GM18873 (cell line): ENCODE data around the gene EPG5.
A peak's percentile ranks its signal among the peaks of the same experiment; 100 is the strongest.
"Not testable (repeated sequence)": the region's sequence is repeated elsewhere in the genome, so short reads cannot be mapped to it uniquely, and the experiment has no call there.

Source experiments
- ATAC-seq: cut with Tn5 transposase; IDR thresholded peaks from one replicate; pipeline ENCODE4 v1.9.1; 2021; ENCODE audit warnings: mild to moderate bottlenecking, moderate library complexity, moderate number of reproducible peaks; ENCODE audit not compliant: unreplicated experiment, low FRiP score

Gene EPG5, protein sequence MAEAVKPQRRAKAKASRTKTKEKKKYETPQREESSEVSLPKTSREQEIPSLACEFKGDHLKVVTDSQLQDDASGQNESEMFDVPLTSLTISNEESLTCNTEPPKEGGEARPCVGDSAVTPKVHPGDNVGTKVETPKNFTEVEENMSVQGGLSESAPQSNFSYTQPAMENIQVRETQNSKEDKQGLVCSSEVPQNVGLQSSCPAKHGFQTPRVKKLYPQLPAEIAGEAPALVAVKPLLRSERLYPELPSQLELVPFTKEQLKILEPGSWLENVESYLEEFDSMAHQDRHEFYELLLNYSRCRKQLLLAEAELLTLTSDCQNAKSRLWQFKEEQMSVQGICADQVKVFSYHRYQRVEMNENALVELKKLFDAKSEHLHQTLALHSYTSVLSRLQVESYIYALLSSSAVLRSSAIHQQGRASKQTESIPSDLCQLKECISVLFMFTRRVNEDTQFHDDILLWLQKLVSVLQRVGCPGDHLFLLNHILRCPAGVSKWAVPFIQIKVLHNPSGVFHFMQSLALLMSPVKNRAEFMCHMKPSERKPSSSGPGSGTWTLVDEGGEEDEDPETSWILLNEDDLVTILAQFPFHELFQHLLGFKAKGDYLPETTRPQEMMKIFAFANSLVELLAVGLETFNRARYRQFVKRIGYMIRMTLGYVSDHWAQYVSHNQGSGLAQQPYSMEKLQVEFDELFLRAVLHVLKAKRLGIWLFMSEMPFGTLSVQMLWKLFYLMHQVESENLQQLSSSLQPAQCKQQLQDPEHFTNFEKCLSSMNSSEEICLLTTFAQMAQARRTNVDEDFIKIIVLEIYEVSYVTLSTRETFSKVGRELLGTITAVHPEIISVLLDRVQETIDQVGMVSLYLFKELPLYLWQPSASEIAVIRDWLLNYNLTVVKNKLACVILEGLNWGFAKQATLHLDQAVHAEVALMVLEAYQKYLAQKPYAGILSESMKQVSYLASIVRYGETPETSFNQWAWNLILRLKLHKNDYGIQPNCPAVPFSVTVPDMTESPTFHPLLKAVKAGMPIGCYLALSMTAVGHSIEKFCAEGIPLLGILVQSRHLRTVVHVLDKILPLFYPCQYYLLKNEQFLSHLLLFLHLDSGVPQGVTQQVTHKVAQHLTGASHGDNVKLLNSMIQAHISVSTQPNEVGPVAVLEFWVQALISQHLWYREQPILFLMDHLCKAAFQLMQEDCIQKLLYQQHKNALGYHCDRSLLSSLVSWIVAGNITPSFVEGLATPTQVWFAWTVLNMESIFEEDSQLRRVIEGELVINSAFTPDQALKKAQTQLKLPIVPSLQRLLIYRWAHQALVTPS (N-terminal part only)

DNA sequence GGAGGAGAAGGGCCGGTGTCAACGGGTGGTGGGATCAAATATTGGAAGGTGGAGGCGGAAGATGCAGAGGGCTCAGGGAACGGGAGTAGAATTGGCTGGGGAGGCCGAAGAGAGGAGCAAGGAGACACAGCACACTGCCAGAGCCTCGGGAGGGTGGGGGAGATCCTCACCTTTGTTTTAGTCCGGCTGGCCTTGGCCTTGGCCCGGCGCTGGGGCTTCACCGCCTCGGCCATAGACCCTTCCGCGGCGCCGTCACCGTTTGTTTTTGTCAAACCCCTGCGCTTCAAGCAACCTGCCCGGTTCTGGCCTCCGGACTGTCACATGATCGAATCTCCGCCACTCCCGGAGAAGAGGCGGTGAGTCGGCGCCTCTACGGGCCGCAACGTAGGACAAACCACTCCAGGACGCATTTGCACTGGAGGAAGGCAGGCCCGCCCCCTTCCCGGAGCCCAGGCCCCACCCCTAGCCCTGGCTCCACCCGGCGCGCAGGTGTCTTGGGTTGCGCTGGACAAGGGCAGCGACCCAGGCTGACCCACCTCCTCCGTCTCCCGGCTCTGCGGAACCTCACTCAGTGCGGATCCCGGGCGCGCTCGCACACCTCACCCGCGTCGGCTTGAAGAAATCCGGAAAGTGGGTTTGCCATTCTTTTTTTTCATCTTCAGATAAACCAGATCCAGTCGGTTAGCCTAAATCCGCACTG is at the start of gene EPG5:
TSS of gene EPG5 (minus strand) at position 323 of the 700 bp plus-strand sequence. CDS start at position 233, 90 bp downstream.
- peak; percentile 94 for ATAC-seq

DNA sequence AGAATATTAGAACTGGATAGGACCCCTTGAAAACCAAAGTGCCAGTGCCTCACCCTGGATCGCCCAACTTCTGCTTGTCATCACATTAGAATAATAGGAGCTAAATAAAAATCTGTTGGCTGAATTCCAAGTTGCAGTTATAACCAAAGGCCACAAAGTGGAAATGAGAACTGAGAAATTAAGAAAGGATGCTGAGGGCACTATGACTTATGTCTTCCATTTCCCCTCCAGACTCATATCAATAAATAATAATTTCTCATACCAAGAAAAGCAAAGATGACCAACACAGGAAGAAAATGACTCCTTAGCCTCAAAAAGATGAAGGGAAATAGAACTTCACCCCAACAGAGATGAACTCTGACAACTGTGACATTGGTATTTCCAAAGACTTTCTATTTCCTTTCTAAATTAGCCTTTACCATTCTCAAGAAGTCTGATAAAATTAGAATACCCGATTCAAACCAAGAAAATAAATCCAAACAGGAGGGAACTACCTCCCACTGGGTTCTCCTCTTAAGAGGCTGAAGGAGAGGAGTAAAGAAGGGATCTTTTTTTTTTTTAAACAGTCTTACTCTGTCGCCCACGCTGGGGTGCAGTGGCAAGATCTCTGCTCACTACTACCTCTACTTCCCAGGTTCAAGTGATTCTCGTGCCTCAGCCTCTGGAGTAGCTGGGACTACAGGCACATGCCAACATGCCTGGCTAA is 46.5 kb upstream of the EPG5 start:
- no peak for ATAC-seq

DNA sequence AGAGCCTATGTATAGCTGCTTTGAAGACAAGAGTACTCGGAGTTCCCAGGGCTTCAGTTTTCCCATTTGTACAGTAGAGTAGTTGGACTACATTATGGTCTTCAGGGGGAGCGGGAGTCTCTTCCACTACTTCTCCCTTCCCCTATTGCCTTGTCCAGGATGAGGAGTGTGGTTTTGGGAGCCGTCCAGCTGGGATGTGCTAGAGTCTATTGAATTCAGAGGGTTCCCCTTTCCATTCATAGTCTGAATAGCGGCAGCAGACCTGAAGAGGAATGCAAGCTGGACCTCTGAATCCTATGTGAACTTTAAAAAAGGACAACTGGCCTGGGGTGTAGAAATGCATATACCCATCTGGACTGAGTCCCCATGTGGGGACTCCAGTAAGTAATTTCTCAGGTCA is 43.5 kb upstream of the EPG5 start:
- ATAC-seq, result no peak

DNA sequence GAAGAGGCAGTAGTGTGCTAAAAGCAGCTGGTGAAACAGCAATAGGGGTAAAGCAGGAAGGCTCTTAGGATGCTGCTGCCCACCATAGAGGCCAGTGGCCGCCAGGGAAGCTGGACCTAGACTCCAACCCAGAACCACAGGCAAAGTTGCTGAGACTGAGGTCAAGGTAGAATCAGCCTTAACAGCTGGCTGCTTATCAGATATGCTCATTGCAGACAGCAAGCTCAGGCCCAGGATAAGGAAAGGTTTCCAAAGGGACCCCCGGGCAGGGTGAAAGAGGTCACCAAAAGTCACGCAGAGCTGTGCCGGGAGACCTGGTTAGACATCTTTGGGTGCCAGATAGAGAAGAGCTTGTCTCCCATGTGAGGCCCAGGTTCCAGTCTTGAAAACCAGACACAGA is 42.9 kb upstream of the EPG5 start:
- no peak for ATAC-seq

DNA sequence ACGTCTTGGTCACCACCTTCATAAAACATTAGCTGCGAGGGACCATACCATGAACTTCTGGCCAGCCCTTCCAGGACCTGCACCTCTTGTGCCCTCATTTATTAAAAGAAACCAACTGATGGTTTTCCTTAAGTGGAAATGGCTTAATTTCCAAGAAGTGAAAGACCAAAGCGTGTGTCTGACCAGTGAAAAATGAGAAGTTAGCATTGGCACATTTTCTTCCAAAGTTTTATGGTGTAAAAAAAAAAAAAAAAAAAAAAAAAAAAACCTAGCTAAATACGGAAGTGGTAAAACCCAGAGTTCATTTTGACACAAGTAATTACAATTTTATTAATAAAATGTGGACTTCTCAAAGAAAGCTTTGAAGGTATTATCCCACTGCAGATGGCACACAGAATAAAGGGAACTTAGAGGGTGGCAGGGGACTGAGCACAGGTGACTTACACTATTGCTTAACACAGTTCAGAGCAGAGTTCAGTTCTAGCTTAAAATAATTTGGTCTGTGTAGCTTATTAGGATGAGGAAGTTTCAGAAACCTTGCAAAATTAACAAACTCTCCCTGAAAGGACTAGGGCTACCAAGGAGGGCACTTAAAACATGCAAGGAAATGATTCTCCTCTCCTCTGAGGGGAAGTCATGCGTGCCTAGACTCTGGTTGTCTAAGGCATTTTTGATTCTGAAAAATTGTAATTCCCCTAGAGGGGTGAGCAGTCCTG is 42.2 kb upstream of the EPG5 start:
- ATAC-seq, result no peak

DNA sequence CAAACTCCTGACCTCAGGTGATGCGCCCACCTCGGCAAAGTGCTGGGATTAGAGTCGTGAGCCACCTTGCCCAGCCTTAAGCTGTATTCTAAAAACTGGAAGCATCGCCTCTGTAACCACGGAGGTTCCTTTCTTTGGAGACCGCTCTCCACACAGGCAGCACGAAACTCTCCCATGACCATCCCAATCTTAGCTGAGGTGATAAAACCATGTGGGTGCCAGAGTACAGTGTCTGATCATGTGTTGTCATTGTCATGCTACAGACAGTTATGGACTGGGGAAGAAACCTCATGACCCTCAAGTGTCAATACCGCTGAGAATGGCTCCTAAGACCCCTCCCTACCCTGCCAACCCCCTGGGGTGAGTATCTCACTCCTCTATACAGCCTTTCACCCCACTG is 41.4 kb upstream of the EPG5 start:
- ATAC-seq, result no peak

DNA sequence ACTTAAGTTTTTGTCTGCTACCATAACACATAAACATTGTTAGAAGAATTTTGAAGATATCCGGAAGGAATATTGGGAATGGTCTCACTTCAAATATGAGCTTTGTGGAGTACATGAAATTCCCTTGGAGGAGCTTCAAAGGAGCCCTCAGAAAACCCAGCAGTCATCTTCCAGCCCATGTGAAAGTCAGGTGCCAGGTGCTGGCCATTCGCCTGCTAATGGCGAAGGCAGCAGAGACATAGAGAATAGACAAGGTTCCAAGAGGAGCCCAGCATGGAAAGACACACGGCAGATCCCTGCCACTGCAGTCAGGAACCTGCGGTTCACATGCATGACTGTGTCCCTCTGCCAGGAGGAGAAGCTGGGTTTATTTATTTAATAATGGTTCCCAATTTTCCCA is 40.0 kb upstream of the EPG5 start:
- no peak for ATAC-seq

DNA sequence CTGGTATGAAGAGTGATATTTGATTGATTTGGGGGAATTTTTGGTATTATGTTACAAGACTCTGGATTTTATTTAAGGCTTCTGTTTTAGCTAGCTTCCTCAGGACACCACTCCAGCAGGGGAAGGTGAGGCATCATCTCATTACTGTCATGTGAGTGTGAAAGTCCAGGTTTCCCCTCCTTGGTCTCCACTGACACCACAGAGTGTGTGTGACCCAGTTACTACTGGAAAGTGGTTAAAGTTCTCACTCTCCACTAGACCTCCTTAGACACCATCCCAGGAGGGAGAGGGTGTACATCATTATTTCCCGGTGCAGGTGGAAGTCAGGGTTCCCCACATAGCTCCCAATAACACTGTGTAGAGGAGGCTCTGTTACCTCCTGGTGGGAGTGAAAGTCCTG is 35.8 kb upstream of the EPG5 start:
- no peak for ATAC-seq

DNA sequence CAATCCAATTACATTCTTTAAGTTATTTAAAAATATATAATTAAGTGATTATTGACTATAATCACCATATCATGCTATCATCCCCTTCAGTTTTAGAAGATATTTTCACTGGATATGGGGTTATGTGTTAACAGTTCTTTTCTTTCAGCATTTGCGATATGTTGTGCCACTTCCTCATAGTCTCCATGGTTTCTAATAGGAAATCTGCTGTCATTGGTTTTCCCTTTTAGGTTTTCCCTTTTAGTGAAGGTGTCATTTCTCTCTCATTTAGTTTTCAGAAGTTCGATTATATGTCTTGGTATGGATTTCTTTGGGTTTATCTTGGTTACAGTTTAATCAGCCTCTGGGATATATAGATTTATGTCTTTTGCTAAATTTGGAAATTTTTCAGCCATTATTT is 34.8 kb upstream of the EPG5 start:
- no peak for ATAC-seq

DNA sequence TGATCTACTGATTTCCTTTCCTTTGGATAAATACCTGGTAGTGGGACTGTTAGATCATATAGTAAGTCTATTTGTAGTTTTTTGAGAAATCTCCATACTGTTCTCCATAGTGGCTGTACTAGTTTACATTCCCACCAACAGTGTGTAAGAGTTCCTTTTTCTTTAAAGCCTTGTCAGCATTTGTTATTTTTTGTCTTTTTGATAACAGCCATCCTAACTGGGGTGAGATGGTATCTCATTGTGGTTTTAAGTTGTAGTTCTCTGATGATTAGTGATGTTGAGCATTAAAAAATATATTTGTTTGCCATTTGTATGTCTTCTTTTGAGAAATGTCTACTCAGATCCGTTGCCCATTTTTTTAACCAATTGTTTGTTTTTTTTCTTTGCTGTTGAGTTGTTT is 33.9 kb upstream of the EPG5 start:
- no peak for ATAC-seq

DNA sequence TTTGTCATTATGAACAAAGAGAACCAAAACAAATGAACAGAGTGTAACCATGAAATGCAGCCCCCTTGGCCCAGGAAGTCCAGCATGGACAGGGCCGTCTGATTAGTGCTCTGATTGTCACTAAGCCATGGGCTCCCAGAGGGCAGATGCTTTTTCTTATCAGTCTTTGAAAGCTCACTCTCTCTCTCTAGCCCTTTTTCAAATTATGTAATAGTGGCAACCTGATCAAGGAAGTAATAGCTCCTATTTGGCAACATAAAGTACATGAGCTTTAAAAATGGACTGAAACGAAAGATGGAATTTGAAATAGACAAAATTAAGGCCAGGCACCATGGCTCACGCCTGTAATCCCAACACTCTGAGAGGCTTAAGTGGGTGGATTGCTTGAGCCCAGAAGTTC is 32.4 kb upstream of the EPG5 start:
- no peak for ATAC-seq

DNA sequence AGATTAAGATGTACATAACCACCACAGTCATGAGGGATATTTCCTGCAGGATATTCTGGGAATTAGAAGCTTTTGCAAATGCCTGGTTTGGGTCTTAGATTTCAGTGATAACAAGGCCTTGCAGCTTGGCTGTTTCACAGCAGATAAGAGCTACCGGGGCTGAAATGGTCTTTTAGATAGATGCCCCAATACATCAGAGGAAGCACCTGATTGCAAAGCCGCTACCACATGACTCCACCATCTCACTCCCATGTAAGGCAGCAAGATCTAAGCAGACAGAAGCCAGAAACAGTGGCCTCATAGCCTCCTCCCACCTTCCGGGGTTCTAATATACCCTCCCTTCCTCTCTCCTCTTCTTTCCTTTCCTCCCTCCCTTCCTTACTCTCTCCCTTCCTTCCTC is 31.1 kb upstream of the EPG5 start:
- no peak for ATAC-seq

DNA sequence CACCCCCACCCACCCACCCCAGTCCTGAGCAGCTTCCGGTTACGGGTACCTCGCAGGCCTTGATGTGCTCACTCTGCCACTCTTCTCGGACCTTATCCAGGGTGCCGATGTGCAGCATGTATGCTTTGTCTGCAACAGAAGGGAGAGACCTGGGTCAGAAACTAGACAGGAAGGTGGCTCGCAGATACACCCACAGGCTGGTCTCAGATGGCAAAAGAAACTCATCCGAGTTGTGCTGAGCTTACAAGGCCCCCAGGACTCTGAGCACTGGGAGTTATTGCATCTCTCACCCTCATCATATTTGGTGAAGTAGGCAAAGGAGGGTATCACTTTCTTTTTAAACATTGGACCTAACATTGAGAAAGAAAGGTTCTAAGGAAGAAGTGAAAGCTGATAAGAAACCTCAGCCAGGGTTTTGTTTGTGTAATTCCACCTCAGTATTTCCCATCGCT is 30.6 kb upstream of the EPG5 start:
- no peak for ATAC-seq

DNA sequence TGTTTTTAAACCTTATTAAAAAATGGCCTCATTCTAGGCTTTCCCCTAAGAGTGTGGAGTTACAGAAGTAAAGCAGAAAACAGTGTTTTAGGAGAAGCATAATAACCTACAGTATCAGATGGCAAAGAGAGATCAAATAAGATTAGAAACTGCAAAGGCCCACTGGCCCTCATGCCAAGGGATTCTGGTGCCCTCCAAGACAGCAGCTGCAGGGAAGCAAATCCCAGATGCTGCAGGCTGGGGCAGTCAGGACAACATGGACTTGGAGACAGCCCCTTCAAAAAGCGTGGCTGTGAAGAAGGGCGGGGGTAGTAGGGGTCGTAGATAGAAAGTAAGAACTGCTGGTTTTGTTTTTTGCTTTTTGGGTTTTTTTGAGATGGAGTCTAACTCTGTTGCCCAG is 28.3 kb upstream of the EPG5 start:
- ATAC-seq, result no peak

DNA sequence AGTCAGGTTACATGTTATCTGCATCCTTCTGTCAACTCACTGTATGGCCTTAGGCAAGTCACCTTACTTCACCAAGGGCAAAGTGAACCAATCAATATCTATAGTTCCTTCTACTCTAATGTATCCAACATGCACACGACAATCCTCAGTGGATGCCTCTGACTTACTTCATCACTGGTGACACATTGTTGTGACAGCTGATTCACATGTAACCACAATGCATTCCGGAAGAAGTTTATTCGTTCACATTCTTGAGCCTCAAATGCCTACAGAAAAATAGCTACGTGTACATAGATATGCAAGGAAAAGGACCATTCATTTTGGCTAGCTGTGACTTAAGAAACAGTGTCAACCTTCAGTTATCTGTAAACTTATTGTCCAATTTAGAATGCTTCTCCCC is 26.3 kb upstream of the EPG5 start:
- ATAC-seq, result no peak

DNA sequence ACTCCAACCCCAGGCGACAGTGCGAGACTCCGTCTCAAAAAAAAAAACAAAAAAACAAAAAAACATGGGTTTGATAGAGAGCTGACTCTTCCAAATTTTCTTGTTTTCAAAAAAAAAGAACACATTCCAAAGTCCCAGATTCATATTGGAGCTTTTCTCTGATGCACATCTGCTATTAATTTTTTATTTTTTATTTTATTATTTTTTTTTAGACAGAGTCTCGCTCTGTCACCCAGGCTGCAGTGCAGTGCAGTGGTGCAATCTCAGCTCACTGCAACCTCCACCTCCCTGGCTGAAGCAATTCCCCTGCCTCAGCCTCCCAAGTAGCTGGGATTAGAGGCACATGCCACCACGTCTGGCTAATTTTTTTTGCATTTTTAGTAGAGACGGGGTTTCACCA is 25.4 kb upstream of the EPG5 start:
- ATAC-seq, result not testable (repeated sequence)

DNA sequence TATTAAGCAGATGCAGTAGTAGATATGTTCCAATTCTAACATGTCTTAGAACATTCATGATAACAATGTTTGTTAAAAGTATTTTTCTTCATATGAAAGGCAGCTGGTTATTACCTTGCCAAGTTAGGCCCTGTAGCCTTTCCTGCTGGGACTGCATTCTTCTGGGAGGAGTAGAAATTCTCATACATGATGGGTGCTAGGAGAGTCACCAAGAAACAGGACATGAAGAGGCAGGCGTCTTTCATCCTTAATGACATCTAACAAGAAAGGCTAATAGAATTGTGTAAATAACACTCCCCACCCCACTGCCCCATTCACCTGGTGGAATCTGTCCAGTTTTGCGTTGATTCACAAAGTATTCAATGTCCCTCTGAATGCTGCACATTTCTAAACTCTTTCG is 24.7 kb upstream of the EPG5 start:
- no peak for ATAC-seq

DNA sequence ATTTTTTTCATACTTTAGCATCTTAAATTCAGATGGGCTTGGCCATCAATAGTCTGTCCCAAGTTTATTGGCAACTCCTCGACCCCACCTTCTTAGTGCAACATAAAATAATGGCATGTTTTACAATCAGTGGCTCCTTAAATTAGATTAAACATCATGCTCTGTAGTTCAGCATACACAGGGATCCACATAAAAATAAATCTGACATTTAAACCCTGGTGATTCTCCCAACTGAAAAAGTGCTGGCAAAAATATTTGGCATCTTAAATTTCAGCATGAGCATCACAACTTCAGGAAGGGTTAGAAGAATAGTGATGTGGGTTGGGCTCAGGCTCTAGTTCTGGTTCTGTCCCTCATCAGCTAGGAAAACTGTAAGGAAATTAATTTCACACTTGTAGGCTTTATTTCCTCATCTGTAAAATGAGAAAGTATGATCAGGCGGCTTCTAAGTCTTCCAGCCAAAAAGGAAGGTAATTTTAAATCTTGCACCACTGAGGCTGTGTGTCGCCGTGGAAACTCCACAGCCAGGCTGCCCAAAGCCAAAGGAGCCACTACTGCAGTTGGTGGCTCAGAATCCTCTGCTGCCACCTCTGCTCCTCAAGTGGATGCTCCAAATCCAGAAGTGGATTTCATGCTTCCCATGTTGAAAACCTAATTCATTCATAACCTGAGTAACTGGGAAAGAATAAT is 17.6 kb upstream of the EPG5 start:
- no peak for ATAC-seq
